GM10266 (cell line): Measurements from ENCODE around the gene SCO2.

ENCODE experiments used
- DNase-seq: peaks from one replicate; pipeline ENCODE4 v3.0.0; 2012; ENCODE audit errors: extremely low spot score
- CTCF ChIP-seq: IDR thresholded peaks from 2 replicates; pipeline ENCODE4 v1.5.1; 2012; ENCODE audit warnings: mild to moderate bottlenecking, low read depth; ENCODE audit not compliant: control insufficient read depth, insufficient read depth; ENCODE audit errors: missing control alignments

The SCO2 gene

GRCh38 chr22:50529897-50530579 is 4.6 kb upstream of the SCO2 start, which contains the start of gene TYMP:
TYMP (minus strand) TSS chr22:50530012; CDS start chr22:50529709, 303 bp downstream.
- no peak for TF ChIP-seq CTCF
- DNase-seq = peak; percentile 91

GRCh38 chr22:50529416-50529896 is 4.1 kb upstream of the SCO2 start:
- no peak for DNase-seq
- TF ChIP-seq CTCF = no peak

GRCh38 chr22:50528682-50529415 is 3.5 kb upstream of the SCO2 start:
- DNase-seq = no peak
- TF ChIP-seq CTCF = no peak

GRCh38 chr22:50527921-50528681 is 2.7 kb upstream of the SCO2 start:
- no peak for DNase-seq

GRCh38 chr22:50526834-50527801 is 1.7 kb upstream of the SCO2 start:
- DNase-seq = peak; percentile 88
- no peak for TF ChIP-seq CTCF

More at GRCh38 chr22:50527921-50528681, 2.7 kb upstream of the SCO2 start:
- no peak for TF ChIP-seq CTCF

- DNase-seq = peak; percentile 92
Measured at GRCh38 chr22:50526108-50526833, 873 bp upstream of the SCO2 start.

More at GRCh38 chr22:50526108-50526833, 873 bp upstream of the SCO2 start:
- peak; percentile 83 for TF ChIP-seq CTCF
